Cardiac muscle cell (in vitro differentiated cells and primary cell): ENCODE data around the gene BHLHA15. TPM values are rescaled to one million over a fixed set of nuclear protein-coding genes. Genes with fewer than 3 reads are reported as not detected.

Source experiments
- DNase-seq, 2 donors: peaks; one replicate each; pipeline versions ENCODE4 v3.0.0 to v3.0.0-alpha.2; 2010 to 2017; ENCODE audit warnings: low read depth in 1 of 2, low spot score in 1 of 2
- H3K27ac ChIP-seq: fragments of 200-600 bp; sonication (generic); 2 replicates; pipeline ENCODE4 v1.5.1; 2016
- H3K27me3 ChIP-seq: fragments of 200-600 bp; sonication (generic); 2 replicates; pipeline ENCODE4 v1.6.0; 2016; ENCODE audit warnings: control low read depth
- H3K36me3 ChIP-seq: fragments of 200-600 bp; sonication (generic); 2 replicates; pipeline ENCODE4 v1.5.1; 2016; ENCODE audit warnings: control low read depth
- H3K4me1 ChIP-seq: fragments of 200-600 bp; sonication (generic); 2 replicates; pipeline ENCODE4 v1.8.1; 2017; ENCODE audit warnings: low read depth, mild to moderate bottlenecking, mixed run types
- H3K4me3 ChIP-seq: fragments of 200-600 bp; sonication (generic); 2 replicates; pipeline ENCODE4 v1.5.1; 2016; ENCODE audit warnings: mild to moderate bottlenecking
- H3K9me3 ChIP-seq: fragments of 200-600 bp; sonication (generic); 2 replicates; pipeline ENCODE4 v1.5.1; 2017; ENCODE audit warnings: low read depth, mild to moderate bottlenecking, control low read depth
- polyA plus RNA-seq: library from polyadenylated mRNA; unstranded; fragments of >200 nt; fragmentation: Nextera tagmentation; extraction: Ambion mirVana; gene quantifications from 2 replicates; pipeline ENCODE4 v1.2.1, GENCODE V29; 2016
- total RNA-seq: library from RNA; depleted of rRNA; stranded (reverse); fragments of >200 nt; gene quantifications from 2 replicates; pipeline ENCODE4 v1.2.3, GENCODE V29; 2016
- TF ChIP-seq, protein P1 (sequence below): IDR thresholded peaks from 2 replicates; pipeline ENCODE4 v1.5.1; 2012; ENCODE audit warnings: low read depth, mild to moderate bottlenecking, low read length

The BHLHA15 gene
- total and polyA plus RNA-seq, 2 experiments from 2014 or later, result 2.2 TPM; not detected in 1

DNA sequence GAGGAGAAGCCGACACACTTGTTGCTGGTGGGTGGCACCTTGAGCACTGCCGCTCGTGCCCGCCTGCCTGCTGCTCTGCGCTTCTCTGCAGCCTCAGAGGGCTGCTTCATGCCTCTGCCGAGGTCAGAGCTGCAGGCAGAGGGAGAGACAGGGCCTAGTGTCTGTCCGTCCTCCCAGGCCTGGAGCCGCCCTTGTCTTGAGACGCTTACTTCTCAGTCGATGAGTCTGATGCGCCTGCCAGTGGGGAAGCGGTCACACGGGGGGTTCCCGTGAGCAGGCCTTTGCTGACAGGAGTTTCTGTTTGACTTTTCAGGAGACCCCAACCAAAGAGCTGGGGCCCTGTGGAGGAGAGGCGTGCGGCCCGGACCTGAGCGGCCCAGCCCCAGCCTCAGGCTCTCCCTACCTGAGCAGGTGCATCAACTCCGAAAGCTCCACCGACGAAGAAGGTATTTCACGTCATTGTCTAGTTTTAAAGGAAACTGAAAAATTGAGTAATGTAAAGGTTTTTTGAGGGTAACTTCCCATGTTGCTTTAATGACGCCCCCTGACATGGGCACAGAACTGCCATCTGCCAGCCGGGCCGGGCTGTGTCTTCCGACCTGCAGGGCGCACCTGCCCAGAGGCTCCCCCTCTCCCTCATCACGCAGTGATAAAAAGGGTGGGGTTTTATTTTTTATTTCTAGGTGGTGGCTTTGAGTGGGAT is 7.8 kb upstream of the BHLHA15 start:
- TF ChIP-seq, protein P1, sequence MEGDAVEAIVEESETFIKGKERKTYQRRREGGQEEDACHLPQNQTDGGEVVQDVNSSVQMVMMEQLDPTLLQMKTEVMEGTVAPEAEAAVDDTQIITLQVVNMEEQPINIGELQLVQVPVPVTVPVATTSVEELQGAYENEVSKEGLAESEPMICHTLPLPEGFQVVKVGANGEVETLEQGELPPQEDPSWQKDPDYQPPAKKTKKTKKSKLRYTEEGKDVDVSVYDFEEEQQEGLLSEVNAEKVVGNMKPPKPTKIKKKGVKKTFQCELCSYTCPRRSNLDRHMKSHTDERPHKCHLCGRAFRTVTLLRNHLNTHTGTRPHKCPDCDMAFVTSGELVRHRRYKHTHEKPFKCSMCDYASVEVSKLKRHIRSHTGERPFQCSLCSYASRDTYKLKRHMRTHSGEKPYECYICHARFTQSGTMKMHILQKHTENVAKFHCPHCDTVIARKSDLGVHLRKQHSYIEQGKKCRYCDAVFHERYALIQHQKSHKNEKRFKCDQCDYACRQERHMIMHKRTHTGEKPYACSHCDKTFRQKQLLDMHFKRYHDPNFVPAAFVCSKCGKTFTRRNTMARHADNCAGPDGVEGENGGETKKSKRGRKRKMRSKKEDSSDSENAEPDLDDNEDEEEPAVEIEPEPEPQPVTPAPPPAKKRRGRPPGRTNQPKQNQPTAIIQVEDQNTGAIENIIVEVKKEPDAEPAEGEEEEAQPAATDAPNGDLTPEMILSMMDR, result no peak
- H3K4me3 ChIP-seq, result no peak overlapping the region
- peaks cover 11% of the 10 kb centered on the region for H3K36me3 ChIP-seq
- H3K27me3 ChIP-seq, result no peaks in the 10 kb centered on the region
- H3K4me1 ChIP-seq, result no peaks in the 10 kb centered on the region
- no peak for DNase-seq
- H3K9me3 ChIP-seq, result no peaks in the 10 kb centered on the region
- H3K27ac ChIP-seq, result no peak overlapping the region

DNA sequence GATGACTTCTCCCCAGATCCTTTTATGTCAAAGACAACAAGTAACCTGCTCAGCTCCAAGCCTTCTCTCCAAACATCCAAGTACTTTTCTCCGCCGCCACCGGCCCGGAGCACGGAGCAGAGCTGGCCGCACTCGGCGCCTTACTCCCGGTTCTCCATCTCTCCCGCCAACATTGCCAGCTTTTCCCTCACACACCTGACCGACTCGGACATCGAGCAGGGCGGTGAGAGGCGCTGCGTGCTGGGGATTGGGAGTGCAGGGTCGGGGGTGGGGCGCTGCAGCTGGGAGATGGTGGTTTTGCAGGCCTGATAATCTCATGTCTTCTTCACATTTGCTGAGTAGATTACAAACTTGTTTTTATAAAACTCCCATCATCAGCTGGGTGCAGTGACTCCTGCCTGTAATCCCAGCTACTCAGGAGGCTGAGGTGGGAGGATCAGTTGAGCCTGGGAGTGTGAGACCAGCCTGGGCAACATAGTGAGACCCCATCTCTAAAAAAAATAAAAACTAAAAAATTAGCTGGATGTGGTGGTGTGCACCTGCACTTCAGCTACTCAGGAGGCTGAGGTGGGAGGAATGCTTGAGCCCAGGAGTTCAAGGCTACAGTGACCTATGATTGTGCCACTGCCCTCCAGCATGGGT is 7.2 kb upstream of the BHLHA15 start:
- H3K36me3 ChIP-seq, result peaks cover 11% of the 10 kb centered on the region
- no peaks in the 10 kb centered on the region for H3K9me3 ChIP-seq
- no peaks in the 10 kb centered on the region for H3K4me1 ChIP-seq
- no peak overlapping the region for H3K27ac ChIP-seq
- DNase-seq, result no peak
- H3K27me3 ChIP-seq, result no peaks in the 10 kb centered on the region
- TF ChIP-seq, protein P1, result no peak
- no peak overlapping the region for H3K4me3 ChIP-seq

DNA sequence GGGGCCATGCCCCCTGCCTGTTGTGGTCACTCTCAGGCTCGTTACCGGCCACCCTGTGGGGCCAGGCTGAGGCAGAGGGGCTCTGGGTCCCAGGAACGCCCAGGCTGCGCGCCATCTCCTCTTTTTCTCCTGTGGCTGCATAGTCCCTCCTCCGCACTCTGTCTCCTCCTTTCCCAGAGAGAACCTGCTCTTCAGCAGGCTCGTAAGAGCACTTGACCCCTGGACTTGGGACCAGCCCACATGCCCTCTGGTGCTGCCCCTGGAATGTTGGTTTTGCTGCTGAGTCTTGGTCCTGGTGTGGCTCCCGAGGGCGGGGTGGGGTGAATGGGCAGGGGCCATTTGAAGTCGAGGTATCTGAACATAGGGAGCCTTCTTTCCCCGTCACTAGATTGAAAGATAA is 6.6 kb upstream of the BHLHA15 start:
- TF ChIP-seq, protein P1, result no peak
- Histone ChIP-seq H3K4me3 (no peak overlapping the region), H3K36me3 (peaks cover 11% of the 10 kb centered on the region), H3K27me3 (no peaks in the 10 kb centered on the region), H3K27ac (no peak overlapping the region), H3K9me3 (no peaks in the 10 kb centered on the region), H3K4me1 (no peaks in the 10 kb centered on the region)
- peak in 1 of 2 donors; percentile 33 for DNase-seq

DNA sequence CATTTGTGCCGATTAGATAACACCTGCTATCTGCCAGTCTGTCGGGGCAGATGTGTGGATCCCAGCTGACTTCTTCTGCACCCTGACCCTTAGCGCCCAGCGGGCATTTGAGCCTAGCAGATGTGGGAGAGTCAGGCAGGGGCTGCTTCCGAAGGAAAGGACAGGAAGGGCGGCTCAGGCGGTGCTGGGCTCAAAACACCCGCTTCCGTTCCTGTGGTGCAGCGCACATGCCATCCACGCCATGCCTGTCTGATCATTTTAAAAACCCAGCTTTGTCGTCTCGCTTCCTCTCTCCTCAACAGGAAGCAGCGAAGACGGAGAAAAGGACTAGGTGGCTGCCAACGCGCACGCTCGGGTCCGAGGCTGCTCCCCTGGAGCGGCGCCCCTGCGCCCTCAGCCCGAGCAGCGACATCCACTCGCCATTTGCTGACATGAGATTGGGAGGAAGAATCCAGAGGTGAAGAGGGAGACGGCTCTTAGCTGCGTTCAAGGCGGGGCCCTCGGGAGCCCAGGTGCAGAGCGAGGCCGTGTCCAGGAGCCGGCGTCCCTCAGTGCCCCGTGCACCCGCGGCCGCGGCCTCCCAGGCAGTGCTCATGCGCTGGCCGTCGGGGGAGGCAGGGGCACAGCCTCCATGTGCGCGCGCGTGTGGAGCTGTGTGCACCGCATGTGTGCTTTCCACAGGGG is 5.9 kb upstream of the BHLHA15 start:
- Histone ChIP-seq H3K4me1 (no peaks in the 10 kb centered on the region), H3K27me3 (peaks cover under 1% of the 10 kb centered on the region), H3K36me3 (peaks cover 11% of the 10 kb centered on the region), H3K9me3 (no peaks in the 10 kb centered on the region), H3K4me3 (no peak overlapping the region), H3K27ac (no peak overlapping the region)
- TF ChIP-seq, protein P1, result no peak
- DNase-seq, result no peak

DNA sequence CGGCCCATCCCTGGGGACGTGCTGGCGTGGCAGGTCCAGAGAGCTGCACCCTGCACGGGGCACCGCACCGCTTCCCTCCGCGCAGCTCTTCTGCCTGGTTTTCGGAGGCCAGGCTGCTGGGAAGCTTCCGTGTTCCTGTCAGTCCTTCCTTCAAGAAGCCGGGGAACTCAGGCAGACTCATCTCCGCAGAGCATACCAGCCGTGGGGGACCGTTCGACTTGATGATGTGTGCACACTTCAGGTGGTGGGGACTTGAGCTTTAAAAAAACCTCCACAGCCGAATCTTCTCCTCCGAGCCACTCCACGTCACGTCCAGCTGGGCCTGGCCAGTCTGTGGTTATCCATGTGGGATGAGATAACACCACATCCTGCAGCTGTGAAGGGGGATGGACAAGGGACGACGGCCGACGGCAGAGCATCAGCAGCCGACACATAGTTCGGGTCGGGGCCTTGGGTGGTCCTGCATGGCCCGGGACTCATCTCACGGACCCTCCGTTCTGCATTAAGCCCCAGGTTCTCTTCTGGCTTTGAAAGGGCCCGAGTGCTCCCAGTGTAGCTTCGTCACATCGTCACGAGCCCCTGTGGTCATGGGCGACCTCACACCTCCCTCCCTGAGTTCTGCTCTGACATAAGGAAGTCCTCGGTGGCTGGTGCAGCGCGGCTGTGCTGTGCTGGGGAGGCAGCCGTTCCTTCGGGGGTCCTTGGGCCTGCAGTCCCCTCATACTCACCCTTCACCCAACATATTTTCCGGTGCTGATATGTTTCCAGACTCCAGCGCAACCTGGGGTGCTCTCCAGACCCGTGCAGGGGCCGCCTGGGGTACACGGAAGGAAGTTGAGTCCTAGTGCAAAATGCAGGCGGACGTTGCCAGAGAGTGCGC is 4.5 kb upstream of the BHLHA15 start:
- TF ChIP-seq, protein P1, result no peak
- no peaks in the 10 kb centered on the region for H3K4me1 ChIP-seq
- DNase-seq, result peak in 1 of 2 donors; percentile 19
- H3K27me3 ChIP-seq, result peaks cover 5% of the 10 kb centered on the region
- H3K4me3 ChIP-seq, result no peak overlapping the region
- H3K36me3 ChIP-seq, result peaks cover 11% of the 10 kb centered on the region
- no peaks in the 10 kb centered on the region for H3K9me3 ChIP-seq
- no peak overlapping the region for H3K27ac ChIP-seq
